GM18526 (cell line): ENCODE measurements around the gene VIM.

Experiments used
- POLR2A ChIP-seq: IDR thresholded peaks from 3 replicates; pipeline ENCODE4 v1.6.1; 2011; ENCODE audit not compliant: insufficient read length; ENCODE audit errors: extremely low read depth

VIM gene

DNA sequence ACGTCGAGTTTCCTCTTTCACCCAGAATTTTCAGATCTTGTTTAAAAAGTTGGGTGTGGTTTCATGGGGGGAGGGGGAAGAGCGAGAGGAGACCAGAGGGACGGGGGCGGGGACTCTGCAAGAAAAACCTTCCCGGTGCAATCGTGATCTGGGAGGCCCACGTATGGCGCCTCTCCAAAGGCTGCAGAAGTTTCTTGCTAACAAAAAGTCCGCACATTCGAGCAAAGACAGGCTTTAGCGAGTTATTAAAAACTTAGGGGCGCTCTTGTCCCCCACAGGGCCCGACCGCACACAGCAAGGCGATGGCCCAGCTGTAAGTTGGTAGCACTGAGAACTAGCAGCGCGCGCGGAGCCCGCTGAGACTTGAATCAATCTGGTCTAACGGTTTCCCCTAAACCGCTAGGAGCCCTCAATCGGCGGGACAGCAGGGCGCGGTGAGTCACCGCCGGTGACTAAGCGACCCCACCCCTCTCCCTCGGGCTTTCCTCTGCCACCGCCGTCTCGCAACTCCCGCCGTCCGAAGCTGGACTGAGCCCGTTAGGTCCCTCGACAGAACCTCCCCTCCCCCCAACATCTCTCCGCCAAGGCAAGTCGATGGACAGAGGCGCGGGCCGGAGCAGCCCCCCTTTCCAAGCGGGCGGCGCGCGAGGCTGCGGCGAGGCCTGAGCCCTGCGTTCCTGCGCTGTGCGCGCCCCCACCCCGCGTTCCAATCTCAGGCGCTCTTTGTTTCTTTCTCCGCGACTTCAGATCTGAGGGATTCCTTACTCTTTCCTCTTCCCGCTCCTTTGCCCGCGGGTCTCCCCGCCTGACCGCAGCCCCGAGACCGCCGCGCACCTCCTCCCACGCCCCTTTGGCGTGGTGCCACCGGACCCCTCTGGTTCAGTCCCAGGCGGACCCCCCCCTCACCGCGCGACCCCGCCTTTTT lies at the start of gene VIM:
Gene VIM (plus strand): TSS at position 151 of the 925 bp plus-strand sequence. CDS start 1,182 bp downstream, outside the sequence.
- peak; percentile 36 for TF ChIP-seq POLR2A

GRCh38 chr10:17179002-17179401 lies 49.0 kb upstream of the VIM start:
- no peak for TF ChIP-seq POLR2A

GRCh38 chr10:17181110-17181509 lies 46.9 kb upstream of the VIM start:
- no peak for TF ChIP-seq POLR2A

DNA sequence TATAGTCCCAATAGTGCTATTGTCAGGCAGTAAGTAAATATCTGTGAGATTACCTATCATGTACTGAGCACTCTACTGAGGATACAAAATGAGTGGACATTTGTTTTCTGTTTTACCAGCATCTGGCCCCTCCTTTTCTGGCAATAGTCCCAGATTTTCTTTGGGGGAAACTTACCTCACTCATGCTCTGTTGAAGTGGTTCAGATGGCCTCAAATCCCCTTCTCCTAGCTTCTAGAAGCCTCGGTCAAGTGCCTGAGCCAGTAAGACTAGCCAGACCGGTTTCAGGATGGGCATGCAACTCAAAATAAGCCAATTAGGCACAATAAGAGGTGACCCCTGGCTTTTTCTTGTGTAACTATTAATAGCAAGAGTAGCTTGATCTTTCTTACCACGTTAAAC lies 46.3 kb upstream of the VIM start:
- TF ChIP-seq POLR2A, result no peak

- no peak for TF ChIP-seq POLR2A
Measured at GRCh38 chr10:17183110-17183509, 44.9 kb upstream of the VIM start.

DNA sequence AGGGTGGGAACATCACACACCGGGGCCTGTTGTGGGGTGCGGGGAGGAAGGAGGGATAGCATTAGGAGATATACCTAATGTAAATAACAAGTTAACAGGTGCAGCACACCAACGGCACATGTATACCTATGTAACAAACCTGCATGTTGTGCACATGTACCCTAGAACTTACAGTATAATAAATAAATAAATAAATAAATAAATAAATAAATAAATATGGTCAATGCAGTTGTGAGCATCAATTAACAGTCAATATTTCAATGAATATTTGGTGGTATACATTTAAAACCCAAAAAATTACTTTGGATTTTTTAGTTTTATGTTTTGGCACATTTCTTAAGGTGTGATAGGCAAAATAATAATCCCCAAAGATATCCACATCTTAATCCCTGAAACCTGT lies 42.2 kb upstream of the VIM start:
- TF ChIP-seq POLR2A, result no peak

GRCh38 chr10:17188644-17189172 lies 39.3 kb upstream of the VIM start:
- no peak for TF ChIP-seq POLR2A

GRCh38 chr10:17190602-17191001 lies 37.4 kb upstream of the VIM start:
- TF ChIP-seq POLR2A, result no peak

DNA sequence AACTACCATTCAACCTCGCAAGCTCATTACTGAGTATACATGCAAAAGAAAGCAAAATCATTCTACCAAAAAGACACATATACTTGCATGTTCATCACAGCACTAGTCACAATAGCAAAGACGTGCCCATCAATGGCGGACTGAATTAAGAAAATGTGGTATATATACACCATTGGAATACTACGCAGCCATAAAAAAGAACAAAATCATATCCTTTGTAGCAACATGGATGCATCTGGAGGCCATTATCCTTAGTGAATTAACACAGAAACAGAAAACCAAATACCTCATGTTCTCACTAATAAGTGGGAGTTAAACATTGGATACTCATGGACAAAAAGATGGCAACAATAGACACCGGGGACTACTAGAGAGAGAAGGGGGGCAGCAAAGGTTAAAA lies 33.0 kb upstream of the VIM start:
- no peak for TF ChIP-seq POLR2A

GRCh38 chr10:17196045-17196444 lies 32.0 kb upstream of the VIM start:
- TF ChIP-seq POLR2A, result no peak

GRCh38 chr10:17196573-17196972 lies 31.5 kb upstream of the VIM start:
- TF ChIP-seq POLR2A, result no peak

DNA sequence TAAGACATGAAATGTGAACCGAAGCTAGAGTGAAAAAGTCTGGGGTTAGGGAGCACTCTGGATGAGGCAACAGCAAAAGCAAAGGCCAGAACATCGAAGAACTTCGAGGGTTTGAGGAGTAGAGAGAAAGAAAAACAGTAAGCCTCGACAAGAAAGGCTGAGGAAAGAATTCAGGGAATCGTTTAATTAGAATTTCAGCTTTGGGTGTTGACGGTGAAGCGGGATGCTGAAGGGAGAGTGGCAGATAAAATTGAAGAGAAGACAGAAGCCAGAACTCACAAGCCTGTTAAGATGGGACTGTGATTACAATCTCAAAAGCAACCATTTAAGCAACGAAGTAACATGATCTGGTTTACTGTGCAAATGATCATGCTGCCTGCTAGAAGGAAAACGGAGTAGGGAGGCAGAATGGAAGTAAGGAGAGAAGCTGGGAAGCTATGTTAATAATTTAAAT lies 28.7 kb upstream of the VIM start:
- TF ChIP-seq POLR2A, result no peak

- no peak for TF ChIP-seq POLR2A
Measured at GRCh38 chr10:17200001-17200911, 27.8 kb upstream of the VIM start.

DNA sequence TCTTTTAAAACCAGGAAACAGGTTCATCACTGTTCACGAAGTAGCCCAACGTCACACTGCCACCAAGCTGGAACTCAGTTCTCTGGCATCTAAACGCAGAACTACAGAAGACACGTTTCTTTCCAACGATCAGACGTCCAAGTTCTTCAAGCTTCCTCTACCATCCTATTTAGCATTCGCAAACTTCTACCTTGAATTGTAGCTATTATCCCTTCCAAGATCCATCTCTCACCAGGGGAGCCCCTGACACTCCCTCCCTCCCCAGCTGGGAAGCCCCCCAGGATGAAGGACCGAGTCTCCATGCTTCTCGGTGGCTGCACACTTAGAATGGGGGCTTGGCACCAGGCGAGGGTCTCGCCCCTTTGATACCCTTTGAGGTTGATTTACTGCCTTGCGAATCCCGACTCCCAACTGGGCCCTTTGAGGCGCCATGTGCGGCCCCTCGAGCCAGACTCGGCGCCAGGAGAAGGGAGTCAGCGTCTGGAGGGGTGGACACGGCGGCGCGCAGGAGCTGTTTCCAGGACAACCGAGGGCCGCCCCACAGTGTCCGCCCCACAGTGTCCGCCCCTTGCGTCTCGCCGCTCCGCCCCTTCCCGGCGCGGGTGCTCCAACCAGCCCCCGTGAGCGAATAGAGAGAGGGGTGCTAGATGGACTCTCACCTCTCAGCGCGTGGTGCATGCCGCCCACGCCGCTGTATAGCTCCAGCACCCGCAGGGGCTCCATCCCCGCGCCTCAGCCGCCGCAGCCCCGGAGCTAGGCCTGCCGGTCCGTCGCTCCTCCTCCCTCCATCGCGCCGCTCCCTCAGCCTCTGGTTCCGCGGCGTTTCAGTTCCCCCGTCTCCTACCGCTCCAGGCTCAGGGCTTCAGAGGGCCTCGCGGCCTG lies 26.9 kb upstream of the VIM start, which contains the start of gene TRDMT1:
Gene TRDMT1 (minus strand): TSS at position 761 of the 882 bp plus-strand sequence. CDS start 38 bp downstream, at position 723.
- peak; percentile 58 for TF ChIP-seq POLR2A
